GM23248 (cell line): ENCODE measurements around the gene FCHO1.

Source experiments
- EZH2 ChIP-seq: fragments of 200-600 bp; sonication (generic); IDR thresholded peaks from 2 replicates; pipeline ENCODE4 v1.6.1; 2018; ENCODE audit warnings: antibody characterized with exemption, mild to moderate bottlenecking; ENCODE audit not compliant: insufficient read depth, poor library complexity, severe bottlenecking
- EZH2phosphoT487 ChIP-seq: fragments of 200-600 bp; sonication (generic); IDR thresholded peaks from 2 replicates; pipeline ENCODE4 v1.6.1; 2018; ENCODE audit warnings: antibody characterized with exemption, moderate library complexity, mild to moderate bottlenecking, low read depth; ENCODE audit not compliant: insufficient read depth

GRCh38 chr19:17716309-17716929 lies 34.9 kb upstream of the FCHO1 start:
- no peak for TF ChIP-seq EZH2
- TF ChIP-seq EZH2phosphoT487 = no peak
